GM12875 (cell line): ENCODE data around the gene PEX14.

Experiments used
- H3K4me3 ChIP-seq: one replicate; pipeline ENCODE4 v1.5.1; 2011; ENCODE audit warnings: low read depth, low read length, control low read depth
- CTCF ChIP-seq: IDR thresholded peaks from 2 replicates; pipeline ENCODE4 v1.5.1; 2011; ENCODE audit warnings: low read depth, mild to moderate bottlenecking, control low read depth, inconsistent platforms, low read length, moderate library complexity, borderline replicate concordance; ENCODE audit not compliant: insufficient read depth

Gene PEX14

GRCh38 chr1:10546896-10547295, 72.1 kb downstream of the PEX14 start:
- TF ChIP-seq CTCF, result no peak
- H3K4me3 ChIP-seq, result no peak overlapping the region

GRCh38 chr1:10549904-10550664, 75.3 kb downstream of the PEX14 start:
- no peak overlapping the region for H3K4me3 ChIP-seq
- TF ChIP-seq CTCF, result no peak

GRCh38 chr1:10553118-10553517, 78.4 kb downstream of the PEX14 start:
- TF ChIP-seq CTCF, result no peak
- H3K4me3 ChIP-seq, result no peak overlapping the region

GRCh38 chr1:10555635-10556429, 81.1 kb downstream of the PEX14 start:
- no peak for TF ChIP-seq CTCF
- no peak overlapping the region for H3K4me3 ChIP-seq

GRCh38 chr1:10556430-10557005, 81.8 kb downstream of the PEX14 start:
- no peak overlapping the region for H3K4me3 ChIP-seq
- no peak for TF ChIP-seq CTCF

- TF ChIP-seq CTCF, result no peak
- no peak overlapping the region for H3K4me3 ChIP-seq
Measured at GRCh38 chr1:10557714-10558113, 83.0 kb downstream of the PEX14 start.
